OCI-LY3 (cell line): ENCODE data around the gene EHD3.

Experiments used
- H2AFZ ChIP-seq: fragments of 200-600, 300-600 bp; shearing (Covaris generic); 2 replicates; pipeline ENCODE4 v1.6.0; 2014; ENCODE audit warnings: antibody characterized with exemption, low read depth, low read length
- H3K27ac ChIP-seq: fragments of 200-600, 300-600 bp; sonication (generic); 2 replicates; pipeline ENCODE4 v1.5.1; 2014; ENCODE audit warnings: mild to moderate bottlenecking, low read length, moderate library complexity, mixed read lengths
- H3K27me3 ChIP-seq: fragments of 200-600, 300-600 bp; sonication (generic); 2 replicates; pipeline ENCODE4 v1.6.1; 2014; ENCODE audit warnings: low read depth, low read length, mixed read lengths
- H3K36me3 ChIP-seq: fragments of 200-600, 300-600 bp; sonication (generic); replicated peaks from 2 replicates; pipeline ENCODE3; 2014; ENCODE audit warnings: low read depth, low read length, mixed read lengths
- H3K4me1 ChIP-seq: fragments of 300-600, 200-600 bp; sonication (generic); 2 replicates; pipeline ENCODE4 v1.6.1; 2014; ENCODE audit warnings: low read length, mixed read lengths
- H3K4me2 ChIP-seq: fragments of 200-600, 300-600 bp; sonication (generic); 2 replicates; pipeline ENCODE4 v1.6.1; 2014; ENCODE audit warnings: low read length, mixed read lengths
- H3K4me3 ChIP-seq: fragments of 300-600, 200-600 bp; sonication (generic); 2 replicates; pipeline ENCODE4 v1.5.1; 2014; ENCODE audit warnings: antibody characterized with exemption, mild to moderate bottlenecking, low read length, moderate library complexity
- H3K79me2 ChIP-seq: fragments of 300-600, 200-600 bp; shearing (Covaris generic); 2 replicates; pipeline ENCODE4 v1.6.1; 2014; ENCODE audit warnings: mild to moderate bottlenecking, low read length, mixed read lengths
- H3K9ac ChIP-seq: fragments of 300-600, 200-600 bp; shearing (Covaris generic); 2 replicates; pipeline ENCODE4 v1.6.0; 2014; ENCODE audit warnings: mild to moderate bottlenecking, low read length, moderate library complexity
- H3K9me3 ChIP-seq: fragments of 200-600, 300-600 bp; shearing (Covaris generic); 2 replicates; pipeline ENCODE4 v1.6.1; 2014; ENCODE audit warnings: low read length, mixed read lengths; ENCODE audit not compliant: insufficient read depth
- H4K20me1 ChIP-seq: fragments of 200-600, 300-600 bp; sonication (generic); 2 replicates; pipeline ENCODE4 v1.6.1; 2016; ENCODE audit warnings: low read length, mixed read lengths; ENCODE audit not compliant: insufficient read depth
- CTCF ChIP-seq: fragments of 200-600, 300-600 bp; sonication (generic); IDR thresholded peaks from 2 replicates; pipeline ENCODE4 v1.5.1; 2014; ENCODE audit warnings: antibody characterized with exemption, low read length, low read depth
- EZH2phosphoT487 ChIP-seq: fragments of 200-600 bp; shearing (Covaris generic); IDR thresholded peaks from 2 replicates; pipeline ENCODE4 v1.6.1; 2018; ENCODE audit warnings: antibody characterized with exemption, mixed run types, low read depth

EHD3 gene

GRCh38 chr2:31254237-31255203 is 20.6 kb downstream of the EHD3 start:
- Histone ChIP-seq H2AFZ (no peak overlapping the region), H4K20me1 (no peaks in the 10 kb centered on the region), H3K4me2 (peak overlapping the region; percentile 73), H3K4me1 (peaks cover 76% of the 10 kb centered on the region), H3K9me3 (no peaks in the 10 kb centered on the region), H3K9ac (peak overlapping the region; percentile 63; the same call in 1 of the 2 replicates), H3K36me3 (peaks cover 19% of the 10 kb centered on the region), H3K4me3 (peak overlapping the region; percentile 14; the same call in 1 of the 2 replicates), H3K79me2 (peaks cover 9% of the 10 kb centered on the region; the same call in 1 of the 2 replicates), H3K27ac (peak overlapping the region; percentile 90), H3K27me3 (no peaks in the 10 kb centered on the region)
- TF ChIP-seq EZH2phosphoT487 (no peak), CTCF (no peak)

GRCh38 chr2:31255911-31256571 is 22.1 kb downstream of the EHD3 start:
- TF ChIP-seq EZH2phosphoT487 (peak; percentile 72; the same call in 1 of the 2 replicates), CTCF (no peak)
- H3K27ac ChIP-seq = peak overlapping the region; percentile 90
- peaks cover 13% of the 10 kb centered on the region for H3K36me3 ChIP-seq
- no peak overlapping the region for H2AFZ ChIP-seq
- H3K9me3 ChIP-seq = no peaks in the 10 kb centered on the region
- H4K20me1 ChIP-seq = no peaks in the 10 kb centered on the region
- peak overlapping the region; percentile 63; the same call in 1 of the 2 replicates for H3K9ac ChIP-seq
- peak overlapping the region; percentile 48; the same call in 1 of the 2 replicates for H3K4me3 ChIP-seq
- peaks cover 9% of the 10 kb centered on the region; the same call in 1 of the 2 replicates for H3K79me2 ChIP-seq
- H3K27me3 ChIP-seq = no peaks in the 10 kb centered on the region
- peak overlapping the region; percentile 73 for H3K4me2 ChIP-seq
- H3K4me1 ChIP-seq = peaks cover 76% of the 10 kb centered on the region

- Histone ChIP-seq H3K27me3 (no peaks in the 10 kb centered on the region), H3K4me3 (peak overlapping the region; percentile 48), H4K20me1 (no peaks in the 10 kb centered on the region), H3K4me2 (peak overlapping the region; percentile 73), H3K9ac (peak overlapping the region; percentile 67), H3K79me2 (peaks cover 9% of the 10 kb centered on the region; the same call in 1 of the 2 replicates), H3K4me1 (peaks cover 74% of the 10 kb centered on the region), H2AFZ (no peak overlapping the region), H3K36me3 (peaks cover 9% of the 10 kb centered on the region), H3K9me3 (no peaks in the 10 kb centered on the region), H3K27ac (peak overlapping the region; percentile 90)
- TF ChIP-seq CTCF = no peak
- no peak for TF ChIP-seq EZH2phosphoT487
Observed at GRCh38 chr2:31256611-31257382, 22.8 kb downstream of the EHD3 start.
